Measurements from ENCODE around the gene SERINC1. TPM values are rescaled to one million over a fixed set of nuclear protein-coding genes. Genes with fewer than 3 reads are reported as not detected.

SERINC1 gene
- total and polyA plus RNA-seq, 4 donors, result 307 to 616 (median 436) TPM

DNA sequence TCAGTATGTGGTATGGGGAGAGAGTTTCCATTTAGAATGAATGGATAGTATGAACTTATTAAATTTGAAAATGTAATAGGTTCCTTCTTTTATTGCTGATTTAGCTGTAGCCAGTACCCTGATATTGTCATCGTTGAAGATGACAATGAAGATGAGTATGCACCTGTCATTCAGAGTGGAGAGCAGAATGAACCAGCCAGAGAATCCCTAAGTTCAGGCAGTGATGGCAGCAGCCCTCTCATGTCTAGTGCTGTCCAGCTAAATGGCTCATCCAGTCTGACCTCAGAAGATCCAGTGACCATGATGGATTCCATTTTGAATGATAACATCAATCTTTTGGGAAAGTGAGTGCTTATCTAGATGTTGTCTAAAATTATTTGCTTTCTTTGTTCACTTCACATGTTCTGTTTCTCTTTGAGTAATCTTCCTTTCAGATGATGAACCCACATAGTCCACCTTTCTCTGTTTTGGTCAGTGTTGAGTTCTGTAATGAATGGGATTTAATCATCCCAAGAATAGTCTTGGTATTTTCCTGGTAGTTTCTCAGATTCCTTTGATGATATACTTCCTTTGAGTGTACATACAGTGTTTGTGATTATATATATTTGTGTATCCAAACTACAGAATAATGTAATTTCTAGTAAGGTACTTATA, 48.9 kb downstream of the SERINC1 start:
- peaks cover 3% of the 10 kb centered on the region for H3K36me3 ChIP-seq (ENCODE audit: control insufficient read depth, insufficient read depth, low read length)
- no peak overlapping the region for H3K4me3 ChIP-seq (ENCODE audit: low read depth, low read length)
- WGBS (ENCODE audit: insufficient coverage), result 100% methylated on average over 1 of the region's 1 CpG

GRCh38 chr6:122422003-122422402, 49.6 kb downstream of the SERINC1 start:
- H3K36me3 ChIP-seq (ENCODE audit: control insufficient read depth, insufficient read depth, low read length), result peaks cover 3% of the 10 kb centered on the region
- H3K27ac ChIP-seq (ENCODE audit: low read depth, low read length), result no peak overlapping the region
- H3K4me1 ChIP-seq (ENCODE audit: control insufficient read depth, insufficient read depth, low read length), result no peaks in the 10 kb centered on the region
- no peak overlapping the region for H3K4me3 ChIP-seq (ENCODE audit: low read depth, low read length)
- WGBS (ENCODE audit: insufficient coverage), result no CpG with 5 or more reads among the region's 2 CpGs
- no peaks in the 10 kb centered on the region for H3K9me3 ChIP-seq (ENCODE audit: control insufficient read depth, insufficient read depth, low read length)
- H3K27me3 ChIP-seq (ENCODE audit: control insufficient read depth, insufficient read depth, low read length), result no peaks in the 10 kb centered on the region
- no peak for DNase-seq (ENCODE audit: low read depth in 4 of 6, low spot score in 6 of 6)

More for the DNA sequence above, 48.9 kb downstream of the SERINC1 start:
- Histone ChIP-seq H3K4me1 (ENCODE audit: control insufficient read depth, insufficient read depth, low read length) (no peaks in the 10 kb centered on the region), H3K9me3 (ENCODE audit: control insufficient read depth, insufficient read depth, low read length) (no peaks in the 10 kb centered on the region), H3K27ac (ENCODE audit: low read depth, low read length) (no peak overlapping the region), H3K27me3 (ENCODE audit: control insufficient read depth, insufficient read depth, low read length) (no peaks in the 10 kb centered on the region)
- no peak for DNase-seq (ENCODE audit: low read depth in 4 of 6, low spot score in 6 of 6)

DNA sequence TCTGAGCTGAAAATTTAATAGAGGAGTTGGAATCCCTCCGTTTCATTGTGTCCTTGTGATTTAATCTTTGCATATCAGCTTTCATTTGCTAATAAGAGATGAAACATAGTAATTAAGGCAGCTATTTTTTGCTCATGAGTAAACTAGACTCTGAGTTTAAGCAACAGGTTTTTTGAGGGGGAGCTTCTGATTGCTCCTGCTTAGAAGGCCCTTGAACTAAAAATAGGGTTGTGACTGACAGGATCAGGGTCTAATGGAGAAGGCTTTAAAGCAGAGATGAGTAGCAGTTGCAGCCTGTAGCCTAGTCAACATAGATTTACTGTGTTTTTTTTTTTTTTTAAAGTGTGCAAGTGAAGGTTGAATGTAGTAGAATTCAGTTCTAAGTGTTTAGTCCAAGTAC, 54.8 kb downstream of the SERINC1 start:
- H3K27me3 ChIP-seq (ENCODE audit: control insufficient read depth, insufficient read depth, low read length), result no peaks in the 10 kb centered on the region
- no peak for DNase-seq (ENCODE audit: low read depth in 4 of 6, low spot score in 6 of 6)
- no peak overlapping the region for H3K4me3 ChIP-seq (ENCODE audit: low read depth, low read length)
- WGBS (ENCODE audit: insufficient coverage), result no CpG with 5 or more reads among the region's 1 CpG
- H3K36me3 ChIP-seq (ENCODE audit: control insufficient read depth, insufficient read depth, low read length), result peaks cover 8% of the 10 kb centered on the region
- H3K27ac ChIP-seq (ENCODE audit: low read depth, low read length), result no peak overlapping the region
- no peaks in the 10 kb centered on the region for H3K4me1 ChIP-seq (ENCODE audit: control insufficient read depth, insufficient read depth, low read length)
- H3K9me3 ChIP-seq (ENCODE audit: control insufficient read depth, insufficient read depth, low read length), result no peaks in the 10 kb centered on the region

GRCh38 chr6:122412001-122412400, 59.6 kb downstream of the SERINC1 start:
- H3K4me1 ChIP-seq (ENCODE audit: control insufficient read depth, insufficient read depth, low read length), result no peaks in the 10 kb centered on the region
- H3K9me3 ChIP-seq (ENCODE audit: control insufficient read depth, insufficient read depth, low read length), result no peaks in the 10 kb centered on the region
- no peak for DNase-seq (ENCODE audit: low read depth in 4 of 6, low spot score in 6 of 6)
- H3K27ac ChIP-seq (ENCODE audit: low read depth, low read length), result no peak overlapping the region
- no peaks in the 10 kb centered on the region for H3K27me3 ChIP-seq (ENCODE audit: control insufficient read depth, insufficient read depth, low read length)
- peaks cover 5% of the 10 kb centered on the region for H3K36me3 ChIP-seq (ENCODE audit: control insufficient read depth, insufficient read depth, low read length)
- H3K4me3 ChIP-seq (ENCODE audit: low read depth, low read length), result no peak overlapping the region

GRCh38 chr6:122408702-122409458, 62.7 kb downstream of the SERINC1 start:
- no peak for DNase-seq (ENCODE audit: low read depth in 4 of 6, low spot score in 6 of 6)
- H3K36me3 ChIP-seq (ENCODE audit: control insufficient read depth, insufficient read depth, low read length), result no peaks in the 10 kb centered on the region
- H3K27me3 ChIP-seq (ENCODE audit: control insufficient read depth, insufficient read depth, low read length), result no peaks in the 10 kb centered on the region
- H3K4me3 ChIP-seq (ENCODE audit: low read depth, low read length), result no peak overlapping the region
- H3K4me1 ChIP-seq (ENCODE audit: control insufficient read depth, insufficient read depth, low read length), result no peaks in the 10 kb centered on the region
- 76% methylated on average over 2 of the region's 6 CpGs for WGBS (ENCODE audit: insufficient coverage)
- no peak overlapping the region for H3K27ac ChIP-seq (ENCODE audit: low read depth, low read length)
- H3K9me3 ChIP-seq (ENCODE audit: control insufficient read depth, insufficient read depth, low read length), result no peaks in the 10 kb centered on the region

DNA sequence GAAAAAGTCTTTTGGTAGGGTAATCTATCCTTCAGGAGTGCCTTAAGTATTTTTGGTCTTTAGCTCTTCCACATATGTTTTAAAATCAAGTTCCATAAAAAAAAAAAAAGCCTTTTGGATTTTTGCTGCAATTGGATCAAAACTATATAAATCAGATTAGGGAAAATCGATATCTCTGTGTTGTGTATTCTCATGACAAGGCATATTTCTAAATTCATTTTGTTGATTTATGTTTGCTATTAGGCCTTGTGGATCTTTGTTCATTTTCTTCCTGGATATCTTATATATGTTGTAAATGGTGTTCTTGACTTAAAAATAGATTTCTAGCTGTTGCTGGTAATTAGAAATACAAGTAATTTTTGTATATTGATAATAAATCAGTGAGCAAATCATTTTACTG, 63.4 kb downstream of the SERINC1 start:
- H3K36me3 ChIP-seq (ENCODE audit: control insufficient read depth, insufficient read depth, low read length), result no peaks in the 10 kb centered on the region
- H3K9me3 ChIP-seq (ENCODE audit: control insufficient read depth, insufficient read depth, low read length), result no peaks in the 10 kb centered on the region
- H3K27ac ChIP-seq (ENCODE audit: low read depth, low read length), result no peak overlapping the region
- no CpG with 5 or more reads among the region's 1 CpG for WGBS (ENCODE audit: insufficient coverage)
- DNase-seq (ENCODE audit: low read depth in 4 of 6, low spot score in 6 of 6), result no peak
- no peaks in the 10 kb centered on the region for H3K4me1 ChIP-seq (ENCODE audit: control insufficient read depth, insufficient read depth, low read length)
- H3K27me3 ChIP-seq (ENCODE audit: control insufficient read depth, insufficient read depth, low read length), result no peaks in the 10 kb centered on the region
- no peak overlapping the region for H3K4me3 ChIP-seq (ENCODE audit: low read depth, low read length)

GRCh38 chr6:122407712-122408111, 63.9 kb downstream of the SERINC1 start:
- Histone ChIP-seq H3K9me3 (ENCODE audit: control insufficient read depth, insufficient read depth, low read length) (no peaks in the 10 kb centered on the region), H3K4me3 (ENCODE audit: low read depth, low read length) (no peak overlapping the region), H3K27ac (ENCODE audit: low read depth, low read length) (no peak overlapping the region), H3K27me3 (ENCODE audit: control insufficient read depth, insufficient read depth, low read length) (no peaks in the 10 kb centered on the region), H3K4me1 (ENCODE audit: control insufficient read depth, insufficient read depth, low read length) (no peaks in the 10 kb centered on the region), H3K36me3 (ENCODE audit: control insufficient read depth, insufficient read depth, low read length) (no peaks in the 10 kb centered on the region)
- no peak for DNase-seq (ENCODE audit: low read depth in 4 of 6, low spot score in 6 of 6)
- 71% methylated on average over 1 of the region's 4 CpGs for whole genome bisulfite sequencing (ENCODE audit: insufficient coverage)

DNA sequence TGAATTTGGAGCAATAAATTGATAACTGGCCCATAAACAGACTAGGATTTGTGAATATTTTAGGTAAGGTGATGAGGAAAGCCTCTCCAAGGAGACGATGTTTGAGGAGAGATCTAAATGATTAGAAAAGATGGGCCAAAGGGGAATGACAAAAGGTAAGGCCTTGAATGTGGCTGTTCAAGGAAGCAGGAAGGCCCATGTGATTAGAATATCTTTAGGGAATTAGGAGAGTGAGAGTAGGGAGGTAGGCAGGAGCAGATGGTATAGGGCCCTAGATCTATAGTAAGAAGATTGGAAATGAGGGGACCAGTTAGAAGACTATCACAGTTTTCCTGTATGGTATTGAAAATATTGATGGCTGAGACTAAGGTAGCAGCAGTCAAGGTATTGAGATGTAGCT, 65.4 kb downstream of the SERINC1 start:
- H3K27me3 ChIP-seq (ENCODE audit: control insufficient read depth, insufficient read depth, low read length), result no peaks in the 10 kb centered on the region
- H3K36me3 ChIP-seq (ENCODE audit: control insufficient read depth, insufficient read depth, low read length), result no peaks in the 10 kb centered on the region
- no peak overlapping the region for H3K27ac ChIP-seq (ENCODE audit: low read depth, low read length)
- DNase-seq (ENCODE audit: low read depth in 4 of 6, low spot score in 6 of 6), result no peak
- H3K9me3 ChIP-seq (ENCODE audit: control insufficient read depth, insufficient read depth, low read length), result no peaks in the 10 kb centered on the region
- WGBS (ENCODE audit: insufficient coverage), result 92% methylated on average over 1 of the region's 1 CpG
- H3K4me1 ChIP-seq (ENCODE audit: control insufficient read depth, insufficient read depth, low read length), result no peaks in the 10 kb centered on the region
- H3K4me3 ChIP-seq (ENCODE audit: low read depth, low read length), result no peak overlapping the region

DNA sequence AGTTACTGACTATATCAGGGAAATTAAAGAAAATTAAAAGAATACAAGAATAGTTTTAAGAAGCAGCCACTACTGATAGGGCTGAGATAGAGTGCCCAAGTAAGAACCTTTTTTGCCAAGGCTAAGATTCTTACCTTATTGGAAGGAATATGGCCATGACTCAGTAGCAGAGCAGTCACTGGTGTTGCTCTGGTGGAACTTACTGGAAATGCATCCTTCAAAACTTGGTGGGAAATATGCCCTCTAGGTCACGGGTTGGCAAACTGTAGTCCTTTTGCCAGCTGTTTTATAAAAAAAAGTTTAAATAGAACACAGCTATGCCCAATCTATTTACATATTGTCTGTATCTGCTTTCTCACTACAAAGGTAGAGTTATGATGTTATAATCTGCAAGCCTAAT, 66.2 kb downstream of the SERINC1 start:
- Histone ChIP-seq H3K9me3 (ENCODE audit: control insufficient read depth, insufficient read depth, low read length) (no peaks in the 10 kb centered on the region), H3K36me3 (ENCODE audit: control insufficient read depth, insufficient read depth, low read length) (no peaks in the 10 kb centered on the region), H3K4me1 (ENCODE audit: control insufficient read depth, insufficient read depth, low read length) (no peaks in the 10 kb centered on the region), H3K27ac (ENCODE audit: low read depth, low read length) (no peak overlapping the region), H3K27me3 (ENCODE audit: control insufficient read depth, insufficient read depth, low read length) (no peaks in the 10 kb centered on the region), H3K4me3 (ENCODE audit: low read depth, low read length) (no peak overlapping the region)
- no CpG with 5 or more reads among the region's 1 CpG for WGBS (ENCODE audit: insufficient coverage)
- no peak for DNase-seq (ENCODE audit: low read depth in 4 of 6, low spot score in 6 of 6)

GRCh38 chr6:122404444-122404843, 67.2 kb downstream of the SERINC1 start:
- DNase-seq (ENCODE audit: low read depth in 4 of 6, low spot score in 6 of 6), result no peak
- 83% methylated on average over 1 of the region's 2 CpGs for WGBS (ENCODE audit: insufficient coverage)
- no peaks in the 10 kb centered on the region for H3K4me1 ChIP-seq (ENCODE audit: control insufficient read depth, insufficient read depth, low read length)

More at GRCh38 chr6:122404444-122404843, 67.2 kb downstream of the SERINC1 start:
- no peak overlapping the region for H3K27ac ChIP-seq (ENCODE audit: low read depth, low read length)
- no peaks in the 10 kb centered on the region for H3K36me3 ChIP-seq (ENCODE audit: control insufficient read depth, insufficient read depth, low read length)
- no peaks in the 10 kb centered on the region for H3K9me3 ChIP-seq (ENCODE audit: control insufficient read depth, insufficient read depth, low read length)
- no peak overlapping the region for H3K4me3 ChIP-seq (ENCODE audit: low read depth, low read length)
- H3K27me3 ChIP-seq (ENCODE audit: control insufficient read depth, insufficient read depth, low read length), result no peaks in the 10 kb centered on the region

Data from spinal cord (tissue), 10 donors.